GM19239 (cell line): ENCODE data around the gene SAT2.
A peak's percentile ranks its signal among the peaks of the same experiment; 100 is the strongest.
"Not testable (repeated sequence)": the region's sequence is repeated elsewhere in the genome, so short reads cannot be mapped to it uniquely, and the experiment has no call there.

Source experiments
- DNase-seq: peaks from one replicate; pipeline ENCODE4 v3.0.0; 2011; ENCODE audit warnings: low spot score; ENCODE audit not compliant: insufficient read length
- FAIRE-seq: peaks from 2 replicates; lab custom pipeline; 2011; peaks lifted over from hg19 to GRCh38; lab: Jason Lieb, UNC

SAT2 gene

DNA sequence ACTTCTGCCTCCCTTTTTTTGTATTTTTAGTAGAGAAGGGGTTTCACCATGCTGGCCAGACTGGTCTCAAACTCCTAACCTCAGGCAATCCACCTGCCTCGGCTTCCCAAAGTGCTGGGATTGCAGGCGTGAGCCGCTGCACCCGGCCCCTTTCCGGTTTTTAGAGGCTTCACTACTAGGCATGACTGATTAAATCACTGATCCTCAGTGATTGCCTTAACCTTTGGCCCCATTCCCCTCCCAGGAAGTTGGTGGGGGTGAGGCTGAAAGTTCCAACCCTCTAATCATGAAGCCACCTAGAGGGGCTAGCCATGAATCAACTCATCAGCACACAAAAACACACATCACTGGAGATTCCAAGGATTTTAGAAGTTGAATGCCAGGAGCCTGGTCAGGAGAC is 30.1 kb downstream of the SAT2 start:
- DNase-seq, FAIRE-seq: not testable (repeated sequence)

DNA sequence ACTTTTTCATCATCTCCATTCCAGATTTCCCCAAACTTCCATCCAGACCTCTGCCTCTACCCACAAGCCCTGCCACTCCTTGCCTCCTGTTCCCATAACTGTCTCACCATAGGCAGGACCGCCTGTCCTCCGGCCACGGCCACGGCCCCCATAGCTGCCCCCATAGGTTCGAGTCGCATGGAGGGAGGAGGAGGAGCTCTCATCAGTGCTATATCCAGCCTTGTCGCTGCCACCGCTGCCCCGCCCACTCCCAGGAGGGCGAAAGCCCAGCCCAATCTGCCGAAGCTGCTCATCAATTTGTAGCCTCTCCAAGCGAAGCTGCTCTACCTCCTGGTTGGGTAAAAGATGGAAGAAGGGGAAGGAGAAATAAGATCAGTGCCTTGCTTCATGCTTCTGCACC is 34.3 kb downstream of the SAT2 start:
- FAIRE-seq (no peak), DNase-seq (no peak)

DNA sequence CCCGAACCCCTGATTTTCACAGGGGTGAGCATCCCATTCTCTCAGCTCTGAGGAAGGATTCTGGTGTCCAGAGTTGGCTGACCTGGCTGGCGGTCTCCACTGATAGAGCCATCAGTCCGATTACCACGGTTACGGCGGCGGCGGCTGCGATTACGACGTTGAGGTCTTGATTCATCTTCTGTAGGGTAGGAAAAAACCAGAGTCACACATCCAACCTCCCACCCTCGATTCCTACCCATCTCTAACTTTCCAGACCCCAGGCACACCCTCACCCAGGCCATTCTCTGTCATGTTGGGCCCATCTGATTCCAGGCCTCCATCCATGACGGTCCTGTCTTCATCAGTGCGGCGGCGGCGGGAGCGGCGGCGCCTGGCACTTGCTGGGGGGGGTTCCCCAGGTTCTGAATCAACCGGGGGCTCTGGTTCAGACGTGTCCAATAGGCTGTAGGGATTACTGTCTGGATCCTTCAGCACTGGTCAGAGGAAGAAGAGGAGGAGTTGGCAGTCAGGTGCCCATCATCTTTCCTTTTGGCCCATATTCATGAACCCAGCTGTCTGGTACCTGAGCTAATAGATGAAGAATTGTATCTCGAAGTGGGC is 35.1 kb downstream of the SAT2 start:
- FAIRE-seq = no peak
- DNase-seq = no peak

DNA sequence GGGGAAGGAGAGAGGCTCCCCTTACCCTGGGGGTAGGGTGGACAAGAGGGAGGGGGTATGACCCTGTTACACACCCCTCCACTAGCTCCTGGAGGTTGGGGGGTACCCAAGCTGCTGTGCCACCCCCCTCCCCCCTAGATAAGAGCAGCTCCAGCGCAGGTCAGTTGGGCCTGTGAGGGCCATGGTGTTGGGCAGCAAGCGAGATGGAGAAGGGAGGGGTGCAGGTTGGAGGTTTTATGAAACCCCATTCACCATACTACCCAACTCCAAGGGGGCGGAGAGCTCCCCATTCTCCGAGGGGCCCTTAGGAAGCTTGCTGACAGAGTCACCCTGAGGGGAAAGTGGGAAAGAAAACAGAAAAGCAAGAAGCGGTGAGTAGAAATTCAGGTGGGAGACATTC is 36.0 kb downstream of the SAT2 start:
- DNase-seq = no peak
- no peak for FAIRE-seq

DNA sequence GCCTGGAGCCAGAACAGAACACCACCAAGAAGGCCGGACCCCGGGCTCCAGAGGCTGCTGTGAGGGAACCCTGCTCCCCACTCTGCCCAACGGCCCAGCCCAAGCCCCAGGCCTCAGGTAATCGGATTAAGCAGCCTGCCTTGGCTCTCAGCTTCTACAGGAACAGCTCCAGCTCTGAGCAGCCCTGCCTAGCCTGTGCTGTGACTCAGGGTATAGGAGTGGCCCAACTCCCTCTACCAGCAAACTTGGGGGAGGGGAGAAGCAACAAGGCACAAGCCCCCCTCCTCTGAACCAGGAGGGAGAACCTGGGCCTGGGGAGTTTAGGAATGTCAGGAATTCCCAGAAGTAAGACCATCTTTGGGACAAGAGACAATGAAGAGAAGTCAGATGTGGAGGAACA is 36.9 kb downstream of the SAT2 start:
- DNase-seq (no peak), FAIRE-seq (no peak)

DNA sequence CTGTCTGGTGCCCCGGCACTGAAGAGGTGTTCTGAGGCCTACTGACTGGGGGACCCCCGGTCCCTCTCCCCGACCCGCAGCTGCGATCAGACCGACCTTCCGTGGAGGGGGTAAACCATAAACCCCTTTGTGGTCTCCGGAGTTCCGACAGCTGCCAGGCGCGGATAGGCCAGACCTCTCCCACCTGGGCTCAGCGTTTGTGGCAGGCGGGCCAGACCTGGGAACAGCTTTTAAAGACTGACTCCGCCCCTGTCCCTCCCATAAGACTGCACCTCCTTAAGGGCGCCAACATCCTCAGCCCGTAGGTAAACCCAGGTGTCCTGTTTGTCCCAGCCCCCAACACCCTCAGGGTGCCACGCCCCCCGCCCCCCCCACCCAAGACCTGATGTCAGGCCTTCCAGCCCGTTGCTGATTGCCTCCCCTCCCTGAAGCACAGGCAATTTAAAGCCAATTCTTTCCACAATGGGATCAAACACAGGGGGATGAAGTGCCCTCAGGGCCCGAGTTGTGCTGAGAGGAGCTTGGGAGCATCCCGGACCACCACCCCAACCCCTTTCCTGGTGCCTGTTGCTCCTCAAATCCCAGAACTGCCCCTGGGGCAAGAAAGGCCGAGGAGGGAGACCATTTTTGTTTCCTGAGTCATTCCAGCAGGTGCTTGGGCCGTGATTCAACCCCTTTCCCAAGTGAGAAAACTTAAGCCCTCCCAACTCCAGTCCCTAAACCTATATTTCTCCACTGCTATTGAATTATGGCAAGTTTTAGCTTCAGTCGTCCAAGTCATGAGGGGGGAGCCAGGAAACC is 37.5 kb downstream of the SAT2 start, which contains the start of gene SOX15:
Gene SOX15, minus strand, starts transcription at position 204 of the 801 bp plus-strand sequence. CDS start 418 bp downstream, outside the sequence.
- FAIRE-seq (no peak), DNase-seq (no peak)

DNA sequence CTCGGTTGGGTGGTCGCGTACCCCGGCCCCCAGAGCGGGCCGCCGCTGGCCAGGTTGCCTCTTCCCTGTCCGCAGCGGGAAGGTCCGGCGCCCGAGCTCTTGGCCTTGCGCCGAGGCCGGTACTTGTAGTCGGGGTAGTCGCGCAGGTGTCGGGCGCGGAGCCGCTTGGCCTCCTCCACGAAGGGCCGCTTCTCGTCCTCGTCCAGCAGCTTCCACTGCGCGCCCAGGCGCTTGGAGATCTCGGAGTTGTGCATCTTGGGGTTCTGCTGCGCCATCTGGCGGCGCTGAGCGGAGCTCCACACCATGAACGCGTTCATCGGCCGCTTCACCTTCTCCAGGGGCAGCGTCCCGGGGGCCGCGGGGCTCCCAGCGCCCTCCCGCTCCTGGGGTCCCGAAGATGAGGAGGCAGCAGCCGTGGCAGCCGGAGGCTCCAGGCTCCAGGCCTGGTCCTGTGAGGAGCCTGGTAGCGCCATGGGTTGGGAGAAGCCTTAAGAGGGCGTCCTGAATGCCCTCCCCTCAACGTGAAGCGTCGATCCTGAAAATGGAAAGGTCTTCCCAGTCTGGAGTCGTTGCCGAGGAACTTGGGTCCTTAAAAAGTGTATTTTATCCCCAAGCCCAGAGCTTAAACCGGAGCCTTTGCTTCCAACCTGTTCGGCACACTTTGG is 38.3 kb downstream of the SAT2 start:
- FAIRE-seq = peak; percentile 63

DNA sequence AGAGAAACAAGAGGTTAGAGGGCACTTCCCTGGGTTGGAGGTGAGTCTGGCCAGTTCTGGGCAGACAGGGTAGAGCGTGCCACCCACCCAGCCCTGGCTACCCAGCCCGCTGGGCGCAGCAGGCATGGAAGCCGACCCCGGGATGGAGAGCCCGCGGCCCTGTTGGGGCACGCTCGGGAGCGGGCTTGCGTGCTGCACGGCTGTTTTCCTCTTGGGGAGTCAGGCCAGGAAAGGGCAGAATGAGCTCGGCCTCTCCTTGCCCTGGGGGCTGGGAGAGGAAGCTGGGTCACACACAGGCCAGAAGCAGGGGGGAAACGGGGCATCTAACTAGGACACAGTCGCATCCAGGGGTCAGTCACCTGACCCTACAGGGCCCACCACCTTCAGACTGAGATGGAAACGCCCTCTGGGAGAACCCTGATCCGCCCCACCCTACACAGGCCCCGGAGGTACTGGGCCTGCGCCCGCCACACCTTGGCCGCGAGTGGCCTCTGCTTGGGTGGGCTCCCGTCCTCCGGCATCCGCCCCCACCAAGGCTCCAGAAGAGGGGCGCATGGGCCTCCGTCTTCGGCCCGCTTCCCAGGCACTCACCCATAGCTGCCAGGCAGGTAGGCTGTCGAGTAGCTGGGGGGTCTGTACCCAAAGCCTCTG is 38.9 kb downstream of the SAT2 start:
- no peak for DNase-seq
- FAIRE-seq = no peak

More for the DNA sequence above, 38.3 kb downstream of the SAT2 start:
- DNase-seq = peak; percentile 88

DNA sequence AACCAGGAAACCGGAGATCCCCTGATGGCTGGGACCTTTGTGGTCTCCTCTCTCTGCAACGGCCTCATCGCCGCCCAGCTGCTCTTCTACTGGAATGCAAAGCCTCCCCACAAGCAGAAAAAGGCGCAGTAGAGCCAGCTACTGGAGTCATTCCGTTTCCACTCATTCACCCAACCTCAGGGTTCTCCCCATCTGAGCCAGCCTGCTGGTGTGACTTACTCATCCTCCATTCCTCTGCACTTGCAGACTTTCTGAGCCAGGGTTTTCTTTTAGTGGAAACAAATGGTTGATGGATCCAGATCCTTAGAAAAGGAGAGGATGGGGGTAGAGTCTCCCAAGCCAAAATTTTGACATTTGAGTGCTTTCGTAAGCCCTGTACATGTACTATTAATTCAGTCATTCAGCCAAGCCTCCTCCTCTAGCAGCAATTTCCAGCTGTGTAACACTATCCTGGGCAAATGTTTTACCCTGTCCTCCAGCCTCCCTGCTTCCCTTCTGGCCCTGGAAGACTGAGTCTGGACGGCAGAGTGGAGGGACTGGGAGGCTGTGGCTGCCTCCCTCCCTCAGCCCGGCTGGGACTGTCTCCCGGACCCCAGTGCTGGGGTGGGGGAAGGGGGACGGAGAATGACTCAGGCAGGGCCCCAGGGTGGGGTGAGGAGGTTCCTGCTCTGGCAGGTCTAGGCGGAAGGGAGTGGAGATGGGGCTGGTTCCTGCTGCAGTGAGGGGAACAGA is 40.0 kb downstream of the SAT2 start:
- FAIRE-seq (no peak), DNase-seq (no peak)

DNA sequence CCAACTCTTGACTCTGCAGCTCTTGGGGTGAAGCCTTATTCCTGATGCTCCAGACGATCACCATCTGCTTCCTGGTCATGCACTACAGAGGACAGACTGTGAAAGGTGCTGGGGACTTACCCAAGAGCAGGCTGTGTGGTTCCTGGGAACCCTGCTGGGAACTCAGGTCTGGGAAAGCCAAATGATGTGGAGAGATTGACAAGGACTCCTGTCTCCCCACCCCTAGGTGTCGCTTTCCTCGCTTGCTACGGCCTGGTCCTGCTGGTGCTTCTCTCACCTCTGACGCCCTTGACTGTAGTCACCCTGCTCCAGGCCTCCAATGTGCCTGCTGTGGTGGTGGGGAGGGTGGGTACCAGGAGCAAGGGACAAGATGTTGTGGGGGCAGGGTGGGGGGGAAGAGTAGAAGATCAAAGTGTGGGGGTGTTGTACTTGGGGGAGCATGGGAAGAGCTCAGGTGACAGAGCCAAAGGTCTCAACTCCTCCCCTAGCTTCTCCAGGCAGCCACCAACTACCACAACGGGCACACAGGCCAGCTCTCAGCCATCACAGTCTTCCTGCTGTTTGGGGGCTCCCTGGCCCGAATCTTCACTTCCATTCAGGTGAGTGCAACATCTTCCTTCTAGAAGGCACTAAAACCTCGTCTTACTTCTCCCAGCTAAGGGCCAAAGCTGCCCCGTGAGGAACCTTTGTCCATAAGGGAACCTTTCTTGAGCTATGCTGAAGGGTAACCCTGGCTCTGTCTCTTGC is 40.8 kb downstream of the SAT2 start:
- FAIRE-seq = no peak
- DNase-seq = no peak

DNA sequence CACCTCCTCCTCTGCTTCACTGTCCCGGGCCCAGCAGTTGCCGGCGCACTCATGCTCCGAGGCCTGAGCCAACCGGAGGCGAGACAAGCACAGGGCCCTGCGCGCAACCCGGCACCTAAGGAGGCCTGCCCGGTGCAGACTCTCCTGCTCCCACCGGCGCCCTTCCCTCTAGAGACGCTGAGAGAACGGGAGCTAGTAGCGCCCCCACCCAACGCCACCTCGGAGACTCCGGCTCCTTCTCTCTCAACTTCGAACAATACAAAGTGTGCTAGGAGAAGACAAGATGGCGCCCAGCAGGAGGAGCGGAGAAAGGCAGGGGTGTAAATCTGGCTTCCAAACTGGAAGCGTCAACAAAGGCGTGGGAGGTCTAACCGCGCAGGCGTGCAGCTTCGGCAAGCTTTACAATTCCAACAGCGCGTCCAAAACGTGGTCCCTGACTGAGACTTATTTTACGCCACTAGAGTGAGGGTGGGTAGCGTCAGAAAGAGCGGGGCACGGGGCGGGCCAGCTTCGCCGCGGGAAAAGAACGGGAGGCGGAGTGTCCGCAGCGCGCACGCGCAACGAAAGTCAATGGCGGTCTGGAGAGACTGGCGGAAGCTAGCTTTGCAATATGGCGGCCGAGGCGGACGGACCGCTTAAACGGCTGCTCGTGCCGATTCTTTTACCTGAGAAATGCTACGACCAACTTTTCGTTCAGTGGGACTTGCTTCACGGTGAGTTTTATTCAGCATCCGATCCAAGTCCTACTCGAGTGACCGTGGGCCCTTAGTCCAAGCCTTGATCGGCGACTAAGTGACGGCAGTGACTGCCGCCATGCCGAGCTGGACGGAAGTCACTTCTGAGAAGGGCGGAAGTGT is 44.1 kb downstream of the SAT2 start, which contains the start of gene MPDU1:
Gene MPDU1, plus strand, starts transcription at position 600 of the 857 bp plus-strand sequence. Its CDS starts 11 bp downstream, at position 611.
- DNase-seq (peak; percentile 72), FAIRE-seq (no peak)

DNA sequence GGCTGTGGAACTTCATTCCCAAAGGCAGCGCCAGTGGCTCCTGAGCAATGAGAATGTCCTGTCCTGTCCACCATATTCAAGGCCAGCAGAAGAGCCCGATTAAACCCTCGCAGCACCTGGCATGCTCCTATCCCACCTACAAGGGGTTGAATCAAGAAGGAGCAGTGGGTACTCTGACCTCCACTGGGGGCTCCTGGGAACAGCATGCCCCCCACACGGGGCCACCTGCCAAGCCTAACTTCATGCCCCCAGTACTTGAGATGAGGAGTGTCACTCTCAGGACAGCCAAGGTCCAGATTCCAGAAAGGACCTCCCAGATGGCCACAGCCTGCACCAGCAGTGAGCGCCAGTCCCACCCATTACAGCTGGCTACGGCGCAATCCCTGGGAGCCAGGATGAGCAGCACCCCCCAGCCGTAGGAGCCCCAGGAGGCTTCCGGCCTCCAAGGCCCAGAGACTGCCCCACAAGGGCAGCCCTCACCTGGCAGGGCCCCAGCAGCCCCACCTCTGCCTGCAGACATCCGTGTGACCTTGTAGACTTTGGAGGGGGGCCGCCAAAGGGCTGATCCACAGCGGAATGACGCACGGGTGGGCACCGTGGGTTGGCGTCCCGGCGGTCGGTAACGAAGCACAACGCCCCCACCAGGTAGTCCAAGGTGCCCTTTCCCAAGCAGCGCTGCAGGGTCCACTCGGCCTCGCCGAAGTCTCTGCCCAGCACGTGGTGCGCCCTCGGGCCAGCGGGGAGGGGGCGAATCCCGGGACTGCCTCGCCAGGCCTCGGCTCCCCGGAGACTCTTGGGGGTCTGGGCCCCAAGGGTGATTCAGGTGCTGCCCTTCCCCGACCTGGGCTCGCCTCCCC is 45.0 kb downstream of the SAT2 start:
- DNase-seq (no peak), FAIRE-seq (no peak)

DNA sequence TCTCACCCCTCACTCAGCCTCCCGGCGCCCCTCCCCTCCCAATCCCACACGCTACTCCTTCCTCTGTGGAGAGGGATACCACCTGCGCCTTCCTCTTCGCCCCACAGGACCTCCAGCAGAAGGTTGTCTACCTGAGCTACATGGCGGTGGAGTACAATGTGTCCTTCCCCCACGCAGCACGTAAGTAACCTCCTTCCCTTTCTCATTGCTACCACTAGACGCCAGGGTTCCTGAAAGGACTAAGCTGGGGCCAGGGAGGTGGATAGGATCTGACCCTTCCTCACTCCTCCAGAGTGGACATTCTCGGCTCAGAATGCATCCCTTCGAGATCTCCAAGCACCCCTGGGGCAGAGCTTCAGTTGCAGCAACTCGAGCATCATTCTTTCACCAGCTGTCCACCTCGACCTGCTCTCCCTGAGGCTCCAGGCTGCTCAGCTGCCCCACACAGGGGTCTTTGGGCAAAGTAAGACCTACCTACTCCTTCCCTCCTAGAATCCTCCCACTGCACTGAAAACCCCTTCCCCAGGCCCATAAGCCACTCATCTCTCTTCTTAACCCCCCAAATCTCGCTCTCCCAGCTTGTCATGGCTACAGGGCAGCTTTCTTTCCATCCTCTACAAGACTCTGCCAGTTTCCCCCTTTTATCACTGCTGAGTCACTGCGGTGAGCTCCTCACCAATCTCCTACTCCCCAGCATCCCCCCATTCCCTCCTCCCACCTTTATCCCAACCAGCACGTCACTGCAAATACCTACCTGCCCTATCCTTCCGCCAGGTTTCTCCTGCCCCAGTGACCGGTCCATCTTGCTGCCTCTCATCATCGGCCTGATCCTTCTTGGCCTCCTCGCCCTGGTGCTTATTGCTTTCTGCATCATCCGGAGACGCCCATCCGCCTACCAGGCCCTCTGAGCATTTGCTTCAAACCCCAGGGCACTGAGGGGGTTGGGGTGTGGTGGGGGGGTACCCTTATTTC is 46.7 kb downstream of the SAT2 start:
- DNase-seq (no peak), FAIRE-seq (no peak)

DNA sequence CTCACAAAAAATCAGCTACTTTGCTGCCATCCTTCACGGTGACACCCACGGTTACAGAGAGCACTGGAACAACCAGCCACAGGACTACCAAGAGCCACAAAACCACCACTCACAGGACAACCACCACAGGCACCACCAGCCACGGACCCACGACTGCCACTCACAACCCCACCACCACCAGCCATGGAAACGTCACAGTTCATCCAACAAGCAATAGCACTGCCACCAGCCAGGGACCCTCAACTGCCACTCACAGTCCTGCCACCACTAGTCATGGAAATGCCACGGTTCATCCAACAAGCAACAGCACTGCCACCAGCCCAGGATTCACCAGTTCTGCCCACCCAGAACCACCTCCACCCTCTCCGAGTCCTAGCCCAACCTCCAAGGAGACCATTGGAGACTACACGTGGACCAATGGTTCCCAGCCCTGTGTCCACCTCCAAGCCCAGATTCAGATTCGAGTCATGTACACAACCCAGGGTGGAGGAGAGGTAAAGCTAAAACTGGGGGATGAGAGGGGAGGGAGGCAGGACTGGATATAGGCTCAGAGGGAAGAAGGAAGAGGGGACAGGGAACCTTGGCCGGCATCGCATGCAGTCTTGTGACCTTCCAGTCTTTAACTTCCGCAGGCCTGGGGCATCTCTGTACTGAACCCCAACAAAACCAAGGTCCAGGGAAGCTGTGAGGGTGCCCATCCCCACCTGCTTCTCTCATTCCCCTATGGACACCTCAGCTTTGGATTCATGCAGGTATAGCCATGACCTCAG is 47.6 kb downstream of the SAT2 start:
- FAIRE-seq (peak; percentile 14), DNase-seq (no peak)

DNA sequence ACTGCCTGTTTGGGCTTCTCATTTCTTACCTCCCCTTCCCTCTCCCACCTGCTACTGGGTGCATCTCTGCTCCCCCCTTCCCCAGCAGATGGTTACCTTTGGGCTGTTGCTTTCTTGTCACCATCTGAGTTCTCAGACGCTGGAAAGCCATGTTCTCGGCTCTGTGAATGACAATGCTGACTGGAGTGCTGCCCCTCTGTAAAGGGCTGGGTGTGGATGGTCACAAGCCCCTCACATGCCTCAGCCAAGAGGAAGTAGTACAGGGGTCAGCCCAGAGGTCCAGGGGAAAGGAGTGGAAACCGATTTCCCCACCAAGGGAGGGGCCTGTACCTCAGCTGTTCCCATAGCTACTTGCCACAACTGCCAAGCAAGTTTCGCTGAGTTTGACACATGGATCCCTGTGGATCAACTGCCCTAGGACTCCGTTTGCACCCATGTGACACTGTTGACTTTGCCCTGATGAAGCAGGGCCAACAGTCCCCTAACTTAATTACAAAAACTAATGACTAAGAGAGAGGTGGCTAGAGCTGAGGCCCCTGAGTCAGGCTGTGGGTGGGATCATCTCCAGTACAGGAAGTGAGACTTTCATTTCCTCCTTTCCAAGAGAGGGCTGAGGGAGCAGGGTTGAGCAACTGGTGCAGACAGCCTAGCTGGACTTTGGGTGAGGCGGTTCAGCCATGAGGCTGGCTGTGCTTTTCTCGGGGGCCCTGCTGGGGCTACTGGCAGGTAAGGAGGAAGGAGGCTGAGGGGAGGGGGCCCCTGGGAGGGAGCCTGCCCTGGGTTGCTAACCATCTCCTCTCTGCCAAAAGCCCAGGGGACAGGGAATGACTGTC is 48.4 kb downstream of the SAT2 start, which contains the start of gene CD68:
Gene CD68, plus strand, starts transcription at position 638 of the 833 bp plus-strand sequence. Its CDS starts 40 bp downstream, at position 678.
- peak; percentile 95 for FAIRE-seq
- DNase-seq = peak; percentile 62
